ENCODE results near the gene NPLOC4. TPM values are rescaled to one million over a fixed set of nuclear protein-coding genes. Genes with fewer than 3 reads are reported as not detected.

Gene NPLOC4
- total and polyA plus RNA-seq, 9 of the 15 experiments (the other 6 are each of a cell fraction or from before 2014, with no cell fraction given) = 1.5 to 116 (median 64.5) TPM

- TF ChIP-seq, protein P1, sequence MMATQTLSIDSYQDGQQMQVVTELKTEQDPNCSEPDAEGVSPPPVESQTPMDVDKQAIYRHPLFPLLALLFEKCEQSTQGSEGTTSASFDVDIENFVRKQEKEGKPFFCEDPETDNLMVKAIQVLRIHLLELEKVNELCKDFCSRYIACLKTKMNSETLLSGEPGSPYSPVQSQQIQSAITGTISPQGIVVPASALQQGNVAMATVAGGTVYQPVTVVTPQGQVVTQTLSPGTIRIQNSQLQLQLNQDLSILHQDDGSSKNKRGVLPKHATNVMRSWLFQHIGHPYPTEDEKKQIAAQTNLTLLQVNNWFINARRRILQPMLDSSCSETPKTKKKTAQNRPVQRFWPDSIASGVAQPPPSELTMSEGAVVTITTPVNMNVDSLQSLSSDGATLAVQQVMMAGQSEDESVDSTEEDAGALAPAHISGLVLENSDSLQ (IDR thresholded peaks at IDR 0.05) = peak; percentile 48; the same call in 1 of the 2 replicates
- no peak for TF ChIP-seq HCFC1 (IDR thresholded peaks at IDR 0.05; ENCODE audit: low read depth, low read length)
- TF ChIP-seq CHCHD3 (CRISPR knock-in tag; IDR thresholded peaks at IDR 0.05) = no peak
- TF ChIP-seq DACH1 (IDR thresholded peaks at IDR 0.05; ENCODE audit: partially characterized antibody) = no peak
- TF ChIP-seq, protein P2, sequence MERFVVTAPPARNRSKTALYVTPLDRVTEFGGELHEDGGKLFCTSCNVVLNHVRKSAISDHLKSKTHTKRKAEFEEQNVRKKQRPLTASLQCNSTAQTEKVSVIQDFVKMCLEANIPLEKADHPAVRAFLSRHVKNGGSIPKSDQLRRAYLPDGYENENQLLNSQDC (CRISPR knock-in tag; IDR thresholded peaks at IDR 0.05) = no peak
- TF ChIP-seq TRIM28 (IDR thresholded peaks at IDR 0.05) = no peak
- peak; percentile 83 to 86 for TF ChIP-seq MAZ (CRISPR knock-in tag; conservative IDR thresholded peaks at IDR 0.05 in 1 of 2, IDR thresholded peaks at IDR 0.05 in 1 of 2)
- TF ChIP-seq RBM17 (IDR thresholded peaks at IDR 0.05; ENCODE audit: borderline replicate concordance, low read depth, low read length) = no peak
- TF ChIP-seq CCAR2 (IDR thresholded peaks at IDR 0.05; ENCODE audit: low read depth, low read length) = no peak
- no peak for TF ChIP-seq PTBP1 (IDR thresholded peaks at IDR 0.05; ENCODE audit: low read depth, low read length)
- TF ChIP-seq, protein P3, sequence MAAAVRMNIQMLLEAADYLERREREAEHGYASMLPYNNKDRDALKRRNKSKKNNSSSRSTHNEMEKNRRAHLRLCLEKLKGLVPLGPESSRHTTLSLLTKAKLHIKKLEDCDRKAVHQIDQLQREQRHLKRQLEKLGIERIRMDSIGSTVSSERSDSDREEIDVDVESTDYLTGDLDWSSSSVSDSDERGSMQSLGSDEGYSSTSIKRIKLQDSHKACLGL (CRISPR knock-in tag; IDR thresholded peaks at IDR 0.05; ENCODE audit: borderline replicate concordance, poor library complexity, severe bottlenecking) = no peak
- TF ChIP-seq, protein P4, sequence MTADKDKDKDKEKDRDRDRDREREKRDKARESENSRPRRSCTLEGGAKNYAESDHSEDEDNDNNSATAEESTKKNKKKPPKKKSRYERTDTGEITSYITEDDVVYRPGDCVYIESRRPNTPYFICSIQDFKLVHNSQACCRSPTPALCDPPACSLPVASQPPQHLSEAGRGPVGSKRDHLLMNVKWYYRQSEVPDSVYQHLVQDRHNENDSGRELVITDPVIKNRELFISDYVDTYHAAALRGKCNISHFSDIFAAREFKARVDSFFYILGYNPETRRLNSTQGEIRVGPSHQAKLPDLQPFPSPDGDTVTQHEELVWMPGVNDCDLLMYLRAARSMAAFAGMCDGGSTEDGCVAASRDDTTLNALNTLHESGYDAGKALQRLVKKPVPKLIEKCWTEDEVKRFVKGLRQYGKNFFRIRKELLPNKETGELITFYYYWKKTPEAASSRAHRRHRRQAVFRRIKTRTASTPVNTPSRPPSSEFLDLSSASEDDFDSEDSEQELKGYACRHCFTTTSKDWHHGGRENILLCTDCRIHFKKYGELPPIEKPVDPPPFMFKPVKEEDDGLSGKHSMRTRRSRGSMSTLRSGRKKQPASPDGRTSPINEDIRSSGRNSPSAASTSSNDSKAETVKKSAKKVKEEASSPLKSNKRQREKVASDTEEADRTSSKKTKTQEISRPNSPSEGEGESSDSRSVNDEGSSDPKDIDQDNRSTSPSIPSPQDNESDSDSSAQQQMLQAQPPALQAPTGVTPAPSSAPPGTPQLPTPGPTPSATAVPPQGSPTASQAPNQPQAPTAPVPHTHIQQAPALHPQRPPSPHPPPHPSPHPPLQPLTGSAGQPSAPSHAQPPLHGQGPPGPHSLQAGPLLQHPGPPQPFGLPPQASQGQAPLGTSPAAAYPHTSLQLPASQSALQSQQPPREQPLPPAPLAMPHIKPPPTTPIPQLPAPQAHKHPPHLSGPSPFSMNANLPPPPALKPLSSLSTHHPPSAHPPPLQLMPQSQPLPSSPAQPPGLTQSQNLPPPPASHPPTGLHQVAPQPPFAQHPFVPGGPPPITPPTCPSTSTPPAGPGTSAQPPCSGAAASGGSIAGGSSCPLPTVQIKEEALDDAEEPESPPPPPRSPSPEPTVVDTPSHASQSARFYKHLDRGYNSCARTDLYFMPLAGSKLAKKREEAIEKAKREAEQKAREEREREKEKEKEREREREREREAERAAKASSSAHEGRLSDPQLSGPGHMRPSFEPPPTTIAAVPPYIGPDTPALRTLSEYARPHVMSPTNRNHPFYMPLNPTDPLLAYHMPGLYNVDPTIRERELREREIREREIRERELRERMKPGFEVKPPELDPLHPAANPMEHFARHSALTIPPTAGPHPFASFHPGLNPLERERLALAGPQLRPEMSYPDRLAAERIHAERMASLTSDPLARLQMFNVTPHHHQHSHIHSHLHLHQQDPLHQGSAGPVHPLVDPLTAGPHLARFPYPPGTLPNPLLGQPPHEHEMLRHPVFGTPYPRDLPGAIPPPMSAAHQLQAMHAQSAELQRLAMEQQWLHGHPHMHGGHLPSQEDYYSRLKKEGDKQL (CRISPR knock-in tag; IDR thresholded peaks at IDR 0.05; ENCODE audit: borderline replicate concordance) = no peak
- TF ChIP-seq LARP7 (IDR thresholded peaks at IDR 0.05) = no peak
- 0 out of 2 replicates have a peak, but pooled peaks have one; percentile 44 for TF ChIP-seq XRCC5 (IDR thresholded peaks at IDR 0.05; ENCODE audit: low read depth, low read length)
- TF ChIP-seq ZNF316 (IDR thresholded peaks at IDR 0.05) = peak; percentile 61
- no peak for TF ChIP-seq MEF2A (IDR thresholded peaks at IDR 0.05; ENCODE audit: control insufficient read depth, low read depth, low read length)
- TF ChIP-seq ZBTB49 (CRISPR knock-in tag; IDR thresholded peaks at IDR 0.05; ENCODE audit: borderline replicate concordance) = peak; percentile 62; the same call in 1 of the 2 replicates
Observed at GRCh38 chr17:81519284-81520020, 117.5 kb downstream of the NPLOC4 start (continued).

All from K562 (cell line).